ENCODE results near the gene KRT77.

Gene KRT77

DNA sequence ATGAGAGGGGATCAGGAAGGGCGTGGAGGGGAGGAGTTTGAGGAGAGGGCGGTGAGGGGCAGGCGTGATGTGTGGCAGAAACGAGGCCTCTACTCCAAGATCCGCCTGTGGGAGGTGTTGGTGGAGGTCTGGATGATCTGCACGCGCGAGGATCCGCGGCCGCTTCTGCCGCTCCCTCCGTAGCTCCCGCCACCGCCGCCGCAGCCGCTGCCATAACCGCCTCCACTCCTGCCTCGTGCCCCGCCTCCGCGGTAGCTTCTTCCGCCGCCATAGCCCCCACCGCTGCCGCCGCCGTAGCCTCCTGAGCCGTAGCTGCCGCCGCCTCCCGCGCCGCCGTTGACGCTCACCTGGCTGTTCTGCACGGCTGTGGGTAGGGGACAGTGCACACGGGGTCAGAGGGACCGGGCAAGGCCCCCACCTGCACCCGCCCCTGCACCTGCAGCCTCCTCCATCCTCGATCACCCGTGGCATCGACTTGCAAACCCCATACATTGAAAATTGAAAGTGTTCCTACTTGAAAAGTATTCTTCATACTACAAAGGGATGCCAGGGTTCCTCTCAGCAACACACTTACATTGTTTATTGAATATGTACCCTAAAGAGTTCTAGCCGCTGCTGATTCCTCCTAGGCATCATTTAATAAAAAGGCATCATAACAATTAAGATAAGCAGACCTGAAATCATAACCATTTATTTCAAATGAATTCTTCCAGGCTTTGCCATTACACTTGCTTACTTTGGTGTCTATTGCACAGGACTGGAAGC is 12.1 kb downstream of the KRT77 start:
- DNase-seq = no peak

DNA sequence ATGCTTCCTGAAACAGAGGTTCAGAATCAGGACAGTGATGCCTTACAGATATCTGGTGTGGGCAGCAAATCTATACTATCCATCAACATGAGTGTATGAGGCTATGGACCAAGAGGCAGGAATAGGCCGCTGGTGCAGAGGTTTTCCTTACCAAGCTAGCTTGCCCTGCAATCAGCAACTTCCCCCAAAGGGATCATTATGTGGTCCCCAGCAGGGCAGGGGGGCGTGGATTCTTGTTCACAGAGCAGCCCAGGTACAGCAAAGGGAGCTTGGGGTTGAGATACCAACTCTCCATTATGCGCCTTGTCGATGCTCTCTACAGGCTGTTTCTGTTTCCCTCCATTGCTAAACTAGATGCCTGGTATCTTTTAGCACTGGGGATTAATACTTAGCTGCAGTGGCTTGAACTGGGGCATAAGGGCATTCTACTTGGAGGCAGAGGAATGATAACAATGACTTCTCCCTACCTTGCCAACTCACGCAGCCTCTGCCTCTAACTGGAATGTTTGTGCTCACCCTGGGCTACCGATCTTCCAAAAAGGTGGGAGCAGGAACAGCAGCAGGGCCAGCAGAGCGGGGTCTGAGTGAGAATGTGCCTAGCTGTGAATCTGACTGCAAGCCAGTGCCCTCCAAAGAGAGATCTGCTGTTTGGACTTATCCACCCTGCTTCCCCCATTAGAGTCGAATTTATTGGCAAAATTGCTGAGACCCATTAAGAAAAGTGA is 12.8 kb downstream of the KRT77 start:
- no peak for DNase-seq

DNA sequence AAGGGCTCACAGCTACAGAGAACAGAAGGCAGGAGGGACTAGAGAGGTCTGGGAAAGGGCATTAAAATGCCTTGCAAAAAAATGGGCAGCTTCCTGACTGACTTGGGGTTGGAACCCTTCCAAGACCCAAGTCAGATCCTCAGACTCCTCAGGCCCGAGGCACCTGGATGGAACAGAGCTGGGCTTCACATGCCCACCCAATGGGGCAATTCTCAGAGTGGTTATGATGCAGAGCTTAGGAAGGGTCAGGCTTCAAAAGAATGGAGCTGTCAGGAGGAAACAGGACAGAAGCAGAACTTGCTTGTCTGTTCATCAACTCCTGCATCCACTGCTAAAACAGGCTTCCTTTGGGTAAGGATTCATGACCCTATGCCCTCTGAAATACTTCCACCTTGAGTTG is 13.4 kb downstream of the KRT77 start:
- DNase-seq = no peak

DNA sequence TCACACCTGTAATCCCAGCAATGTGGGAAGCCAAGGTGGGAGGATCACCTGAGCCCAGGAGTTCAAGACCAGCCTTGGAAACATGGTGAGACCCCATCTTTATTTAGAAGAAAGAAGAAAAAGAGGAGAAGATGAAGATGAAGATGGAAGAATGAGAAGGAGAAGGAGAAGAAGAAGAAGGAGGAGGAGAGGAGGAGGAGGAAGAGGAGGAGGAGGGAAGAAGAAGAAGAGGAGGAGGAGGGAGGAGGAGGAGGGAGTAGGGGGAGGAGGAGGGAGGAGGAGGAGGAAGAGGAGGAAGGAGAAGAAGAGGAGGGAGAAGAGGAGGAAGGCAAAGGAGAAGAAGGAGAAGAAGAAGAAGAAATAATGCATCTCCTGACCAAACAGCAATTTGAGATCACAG is 14.1 kb downstream of the KRT77 start:
- no peak for DNase-seq

DNA sequence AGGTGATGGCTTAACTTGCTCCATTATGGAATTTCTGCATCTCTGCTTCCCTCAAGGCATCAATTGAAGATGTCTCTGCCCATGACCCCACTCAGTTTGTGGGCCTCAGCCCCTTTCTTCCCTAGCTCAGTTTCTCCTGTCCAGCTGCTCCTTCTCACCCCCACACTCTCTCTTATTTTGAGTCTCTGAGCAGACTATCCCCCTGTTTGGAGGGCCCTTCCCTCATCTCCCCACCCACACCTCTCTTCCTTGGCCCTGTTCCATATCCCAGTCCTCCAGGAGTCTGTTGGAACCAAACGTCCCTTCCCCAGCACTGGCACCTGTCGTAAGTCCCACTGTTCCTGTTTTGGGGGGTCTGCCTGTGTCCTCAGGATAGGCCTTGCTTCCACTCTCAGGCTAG is 14.8 kb downstream of the KRT77 start:
- no peak for DNase-seq

DNA sequence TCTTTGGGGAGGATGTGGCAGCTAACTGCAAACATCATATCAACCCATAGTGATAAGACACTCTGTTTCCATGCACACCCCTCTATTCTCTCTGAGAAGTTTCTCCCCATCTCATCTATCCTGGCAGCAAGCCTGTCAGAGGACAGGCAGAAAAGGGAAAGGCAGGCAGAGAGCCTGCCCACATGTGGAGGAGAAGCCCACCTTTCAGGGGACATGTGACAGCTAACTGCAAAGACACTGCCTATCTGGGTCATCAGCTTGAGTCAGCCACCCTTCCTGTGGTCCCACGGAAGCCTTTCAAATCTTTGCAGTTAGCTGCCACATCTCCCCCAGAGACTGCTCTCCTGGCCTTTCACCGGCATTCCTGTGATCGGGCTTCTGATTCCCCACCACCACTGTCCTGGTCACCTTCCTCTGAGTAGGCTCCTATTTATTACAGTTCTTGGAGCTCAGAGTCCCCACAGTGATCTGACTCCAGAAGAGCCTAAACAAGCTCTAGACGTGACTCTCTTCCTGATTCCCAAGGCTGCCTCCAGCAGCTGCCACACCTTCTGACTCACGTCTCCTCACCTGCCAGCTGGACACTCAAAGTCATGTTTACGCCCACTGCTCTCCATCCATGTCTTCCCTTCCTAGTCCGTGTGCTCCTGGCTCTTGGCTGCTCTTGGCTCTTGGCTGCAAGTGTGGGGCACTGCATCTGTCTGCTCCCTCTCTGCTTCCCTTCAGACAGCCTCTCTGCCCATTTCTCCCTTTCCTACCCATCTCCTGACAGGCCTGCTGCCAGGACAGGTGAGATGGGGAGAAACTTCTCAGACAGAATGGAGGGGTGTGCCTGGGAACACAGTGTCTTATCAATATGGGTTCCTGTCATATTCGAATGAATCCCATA is 15.6 kb downstream of the KRT77 start:
- DNase-seq = no peak

DNA sequence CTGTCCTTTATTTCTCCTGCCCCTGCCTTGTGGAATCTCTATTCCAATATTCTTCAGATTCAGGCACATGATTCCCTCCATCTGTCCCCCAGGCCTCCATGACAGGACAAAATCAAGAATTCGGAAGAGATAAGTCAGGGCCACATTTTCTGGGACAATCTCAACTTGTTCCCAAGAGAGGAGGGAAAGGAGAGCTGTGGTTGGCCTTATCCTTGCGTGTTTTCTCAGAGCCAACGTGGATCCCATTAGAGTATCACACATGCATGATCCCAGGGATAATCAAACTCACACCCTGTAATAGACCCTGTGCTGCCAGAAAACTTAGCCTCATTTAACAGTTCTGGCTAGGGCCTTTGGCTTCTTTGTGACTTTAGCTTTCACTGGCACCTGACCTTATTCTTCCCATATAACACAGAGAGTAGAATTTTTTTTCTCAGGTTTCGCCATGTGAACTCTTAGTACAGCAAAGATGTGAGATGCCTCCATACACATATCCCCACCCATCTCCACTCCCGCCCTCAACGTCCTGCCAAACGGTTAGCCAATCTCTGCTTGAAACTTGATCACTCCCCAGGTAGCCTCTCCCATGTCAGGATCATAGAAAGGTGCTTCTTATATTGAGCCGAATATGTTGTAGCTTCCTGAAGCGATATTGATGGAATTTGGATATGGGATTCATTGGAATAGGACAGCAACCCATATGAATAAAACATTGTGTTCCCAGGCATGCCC is 16.4 kb downstream of the KRT77 start:
- no peak for DNase-seq

DNA sequence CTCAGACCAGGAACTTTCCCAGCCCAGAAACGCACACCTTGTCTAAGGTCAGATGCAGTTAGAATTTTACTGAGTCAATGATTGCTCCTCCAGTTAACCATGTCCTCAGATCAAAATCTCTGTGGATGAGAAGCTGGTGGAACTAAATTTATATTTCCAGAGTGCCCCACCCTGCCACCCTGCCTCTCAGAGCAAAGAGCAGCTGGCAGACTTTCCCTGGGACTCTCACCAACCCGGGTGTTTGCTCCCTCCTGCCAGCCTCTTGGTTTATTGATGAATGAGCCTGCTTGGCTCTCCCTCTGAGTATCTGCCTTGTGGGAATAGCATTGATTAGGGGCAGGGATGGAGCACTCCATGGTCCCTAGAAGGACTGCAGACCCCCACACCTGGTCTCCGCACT is 17.3 kb downstream of the KRT77 start:
- no peak for DNase-seq

DNA sequence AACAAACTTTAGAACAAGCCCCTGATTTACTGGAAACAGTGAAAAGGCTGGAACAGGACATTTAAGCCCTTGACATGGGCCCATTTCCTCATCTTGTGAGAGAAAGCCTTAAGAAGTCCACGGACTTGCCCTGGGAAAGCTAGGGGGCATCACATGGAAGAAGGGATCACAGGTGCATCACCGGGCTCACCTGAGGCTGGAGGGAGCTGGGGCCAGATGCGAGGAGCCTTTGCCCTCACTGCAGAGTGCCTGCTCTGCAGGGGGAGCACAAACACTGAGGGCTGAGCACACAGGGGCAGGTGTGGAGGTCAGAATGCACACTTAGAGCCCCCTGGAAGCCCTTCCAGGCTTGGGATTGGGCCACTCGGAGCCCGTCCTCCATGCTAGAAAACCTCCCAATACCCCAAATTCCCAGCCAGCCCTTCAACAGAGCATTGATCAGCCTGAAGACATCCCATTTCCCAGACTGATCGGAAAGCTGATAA is 17.9 kb downstream of the KRT77 start:
- DNase-seq = no peak

DNA sequence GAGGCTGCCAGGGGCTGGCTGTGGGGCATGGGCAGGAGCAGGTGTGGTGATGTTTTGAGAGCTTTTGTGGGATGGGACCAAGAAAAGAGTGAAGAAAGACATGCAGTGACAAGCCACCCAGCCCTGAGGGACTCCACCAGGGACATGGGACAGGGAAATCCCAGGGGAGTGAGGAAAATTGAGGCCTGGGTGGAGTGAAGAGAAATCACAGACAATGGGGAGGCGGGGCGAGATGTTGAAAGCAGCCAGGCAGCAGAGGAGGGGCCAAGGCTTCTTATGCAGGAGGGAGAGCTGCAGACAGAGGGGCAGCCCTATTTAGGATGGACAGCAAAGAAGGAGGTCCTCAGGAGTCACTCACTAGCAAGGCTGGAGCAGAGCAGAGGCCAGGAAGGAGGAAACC is 18.9 kb downstream of the KRT77 start:
- no peak for DNase-seq

DNA sequence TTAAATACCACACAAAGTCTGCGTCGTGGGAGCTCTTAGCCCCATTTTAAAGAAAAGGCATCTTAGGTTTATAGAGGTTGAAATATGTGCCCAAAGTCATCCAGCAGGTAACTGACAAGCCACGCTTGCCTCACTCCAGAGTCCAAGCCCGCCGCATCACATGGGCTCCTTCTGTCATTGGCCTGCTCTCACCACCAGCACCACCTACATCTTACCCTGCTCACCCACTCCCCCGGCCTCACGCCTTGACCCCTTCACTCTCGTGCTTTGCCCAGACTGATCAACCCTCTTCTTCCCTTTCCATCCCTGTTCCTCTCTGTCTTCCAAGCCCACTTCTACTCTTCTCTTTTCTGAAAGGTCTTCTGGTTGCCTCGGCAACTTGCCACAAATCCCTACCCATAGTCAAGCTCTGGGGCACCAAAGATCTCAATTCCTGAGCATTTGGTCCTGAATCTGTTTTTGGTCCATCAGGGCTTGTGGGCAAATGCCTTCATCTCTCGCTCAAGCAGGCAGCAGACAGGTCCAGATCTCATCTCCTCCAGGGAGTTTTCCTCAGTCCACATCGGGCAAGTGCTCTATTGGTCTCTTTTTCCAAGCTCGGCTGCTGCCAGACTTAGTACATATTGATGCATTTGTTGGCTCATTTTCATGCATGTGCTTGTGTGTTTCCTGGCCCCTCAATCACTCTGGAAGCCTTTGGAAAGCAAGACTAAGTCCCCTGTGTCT is 19.6 kb downstream of the KRT77 start:
- no peak for DNase-seq

DNA sequence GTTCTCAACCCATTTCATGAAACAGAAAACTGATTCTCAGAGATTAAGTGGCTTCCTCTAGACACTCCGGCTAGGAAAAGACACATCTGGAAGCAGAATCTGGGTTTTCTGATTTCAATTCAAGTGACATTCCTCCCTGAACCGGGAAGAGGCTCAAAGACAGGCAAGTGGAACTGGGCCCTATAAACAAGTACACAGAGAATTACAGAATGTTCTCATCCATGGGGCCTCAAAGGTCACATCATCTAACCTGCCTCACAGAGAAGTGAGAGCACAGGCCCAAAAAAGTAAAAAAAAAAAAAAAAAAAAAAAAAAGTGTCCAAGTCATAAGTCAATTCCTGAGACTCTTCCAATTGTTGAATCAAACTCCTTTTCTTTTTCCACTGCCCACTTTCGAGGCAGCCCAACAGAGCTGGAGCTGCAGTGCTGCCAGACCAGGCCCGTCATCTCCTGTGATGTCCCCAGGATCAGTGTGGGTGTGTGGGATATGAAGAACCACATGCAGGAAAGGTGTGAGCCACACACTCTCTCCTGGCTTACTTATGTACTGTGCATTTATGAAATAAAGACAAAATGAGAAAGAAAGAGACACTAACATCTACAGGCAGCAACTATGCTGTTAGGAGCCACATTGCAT is 20.3 kb downstream of the KRT77 start:
- no peak for DNase-seq

DNA sequence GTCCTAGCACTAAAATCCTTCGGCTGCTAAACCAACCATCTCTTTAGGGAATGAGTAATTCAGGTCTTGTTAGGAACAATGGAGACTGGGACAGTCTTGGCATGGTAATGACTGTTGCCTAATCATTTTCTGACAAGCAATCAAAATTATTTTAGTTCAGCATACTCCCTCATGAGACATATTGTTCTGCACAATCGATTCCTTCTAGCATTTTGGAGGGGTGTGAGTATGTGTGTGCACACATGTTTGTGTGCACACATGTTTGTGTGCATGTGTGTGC is 21.0 kb downstream of the KRT77 start:
- no peak for DNase-seq

DNA sequence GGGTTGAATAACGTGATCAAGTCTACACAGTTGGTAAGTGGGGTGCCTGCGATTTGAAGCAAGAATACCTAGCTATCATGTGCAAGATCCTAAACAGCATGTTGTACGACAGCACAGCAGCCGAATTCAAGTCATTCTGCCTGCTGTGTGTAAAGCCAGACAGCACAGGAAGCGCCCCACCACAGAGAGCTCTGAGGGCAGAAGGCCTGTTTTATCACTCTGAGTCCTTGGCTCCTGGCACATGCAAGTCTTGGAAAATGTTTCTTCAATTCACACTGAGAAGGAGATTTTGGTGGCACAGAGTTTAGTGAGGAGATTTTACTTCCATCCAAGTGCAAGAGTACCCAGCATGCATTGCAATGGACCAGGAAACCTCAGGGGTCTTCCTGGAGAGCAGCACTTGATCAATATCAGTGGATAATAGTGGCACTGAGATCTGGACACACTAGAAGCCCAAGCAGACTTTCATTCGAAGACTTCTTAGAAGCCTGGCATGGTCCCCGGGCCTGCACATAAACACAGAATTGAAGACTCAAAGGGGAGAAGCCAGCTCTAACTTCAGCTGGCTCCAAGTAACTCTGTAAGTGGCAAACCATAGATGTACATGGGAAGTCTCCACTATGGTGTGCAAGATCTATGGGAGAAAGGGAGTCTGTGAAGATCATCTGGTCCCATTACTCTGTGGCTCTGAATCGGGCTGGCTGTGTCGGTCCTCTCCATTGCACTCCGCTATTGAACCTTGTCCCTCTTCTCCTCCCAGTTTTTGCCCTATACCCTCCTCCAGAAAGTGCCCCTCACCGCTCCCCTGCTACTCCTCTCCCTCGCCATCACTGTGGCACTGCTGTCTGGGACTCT is 21.6 kb downstream of the KRT77 start:
- DNase-seq = no peak

DNA sequence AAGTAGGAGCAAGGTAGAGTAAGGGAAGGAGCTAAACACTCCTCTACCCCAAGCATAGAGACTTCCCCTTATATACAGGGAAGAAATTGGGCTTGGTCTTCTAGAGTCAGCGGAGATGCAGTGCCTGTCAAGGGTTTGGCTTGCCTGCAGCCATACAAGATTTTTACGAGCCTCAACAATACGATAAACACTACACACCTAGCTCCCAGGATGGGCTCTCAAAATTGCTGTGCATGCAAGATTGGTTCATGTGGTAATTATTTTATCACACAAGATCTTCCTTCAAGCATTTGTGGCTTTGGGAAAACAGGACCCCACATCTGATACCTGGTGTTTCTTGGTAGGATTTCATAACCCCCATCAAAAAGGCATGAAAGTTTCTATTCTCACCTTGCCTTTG is 23.0 kb downstream of the KRT77 start, which contains the start of gene KRT1:
Gene KRT1, minus strand, starts transcription at position 45 of the 400 bp plus-strand sequence. CDS start 59 bp downstream, outside the sequence.
- DNase-seq = no peak

DNA sequence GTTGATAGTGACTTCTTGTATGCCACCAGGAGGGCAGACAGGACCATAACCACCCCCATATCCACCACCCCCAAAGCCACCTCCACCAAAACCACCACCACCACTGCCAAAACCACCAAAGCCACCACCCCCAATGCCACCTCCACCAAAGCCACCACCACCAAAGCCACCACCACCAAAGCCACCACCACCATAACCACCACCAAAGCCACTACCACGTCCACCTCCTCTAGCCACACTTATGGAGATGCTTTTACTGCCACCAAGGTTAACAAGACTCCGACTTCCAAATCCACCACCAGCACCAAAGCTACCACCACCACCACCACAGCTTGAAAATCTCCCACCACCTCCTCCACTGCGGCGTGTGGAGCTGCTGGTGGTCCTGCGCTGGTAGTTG is 23.4 kb downstream of the KRT77 start:
- no peak for DNase-seq

DNA sequence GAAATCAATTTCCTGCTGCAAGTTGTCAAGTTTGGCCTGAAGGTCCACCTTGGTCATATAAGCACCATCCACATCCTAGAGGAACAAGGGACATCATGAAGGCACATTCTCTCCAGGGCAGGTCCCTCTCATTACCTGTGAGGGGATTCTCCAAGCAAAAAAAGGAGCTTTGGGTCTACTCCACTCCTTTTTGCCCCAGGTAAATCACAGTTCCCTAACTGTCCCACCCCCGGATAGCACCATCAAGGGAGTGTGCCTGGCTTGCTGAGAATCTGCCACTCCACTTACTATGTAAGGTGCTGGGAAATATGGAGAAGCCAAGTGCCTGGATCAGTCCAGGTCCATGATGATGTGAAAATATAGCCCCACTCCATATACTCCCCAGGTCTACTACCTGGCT is 25.7 kb downstream of the KRT77 start:
- DNase-seq = no peak

DNA sequence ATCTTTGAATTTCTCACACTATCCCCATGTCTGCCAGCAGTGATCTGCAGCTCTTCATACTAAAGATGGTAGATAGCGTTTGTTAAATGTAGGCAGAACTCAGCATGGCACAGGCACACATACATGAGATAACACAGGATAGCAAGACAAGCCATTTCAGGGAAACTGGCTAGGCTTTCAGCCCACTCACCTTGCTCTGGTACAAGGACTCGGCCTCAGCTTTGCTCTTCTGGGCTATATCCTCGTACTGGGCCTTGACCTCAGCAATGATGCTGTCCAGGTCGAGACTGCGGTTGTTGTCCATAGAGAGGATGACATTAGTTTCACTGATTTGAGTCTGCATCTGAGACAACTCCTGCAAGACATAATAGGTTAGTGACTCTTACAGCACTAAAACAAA is 26.2 kb downstream of the KRT77 start:
- DNase-seq = no peak

DNA sequence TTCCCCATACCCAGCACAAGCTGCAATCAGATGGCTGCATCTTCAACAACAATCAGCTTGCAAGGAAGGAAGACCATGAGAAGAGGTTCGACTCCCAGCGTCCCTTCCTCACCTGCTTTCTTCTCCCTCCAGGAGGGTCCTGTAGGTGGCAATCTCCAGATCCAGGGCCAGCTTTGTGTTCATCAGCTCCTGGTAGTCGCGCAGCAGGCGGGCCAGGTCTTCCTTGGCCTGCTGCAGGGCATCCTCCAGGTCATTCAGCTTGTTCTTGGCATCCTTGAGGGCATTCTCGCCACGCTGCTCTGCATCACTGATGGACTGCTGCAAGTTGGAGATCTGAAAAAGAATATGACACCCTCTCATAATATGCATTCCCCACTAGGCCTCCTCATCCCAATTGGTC is 27.2 kb downstream of the KRT77 start:
- DNase-seq = no peak

DNA sequence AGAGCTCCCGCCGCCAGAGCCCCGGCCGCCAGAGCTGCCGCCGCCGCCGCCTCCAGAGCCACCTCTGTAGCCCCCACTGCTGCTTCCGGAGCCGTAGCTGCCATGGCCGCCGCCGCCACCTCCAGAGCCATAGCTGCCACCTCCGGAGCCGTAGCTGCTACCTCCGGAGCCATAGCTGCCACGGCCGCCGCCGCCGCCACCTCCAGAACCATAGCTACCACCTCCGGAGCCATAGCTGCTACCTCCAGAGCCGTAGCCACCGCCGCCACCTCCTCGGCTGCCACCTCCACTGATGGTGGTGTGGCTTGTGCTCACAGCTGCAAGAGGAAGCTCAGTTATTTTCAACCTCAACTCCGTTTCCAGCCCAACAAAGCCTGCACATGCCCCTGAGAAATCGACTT is 28.0 kb downstream of the KRT77 start:
- no peak for DNase-seq

DNA sequence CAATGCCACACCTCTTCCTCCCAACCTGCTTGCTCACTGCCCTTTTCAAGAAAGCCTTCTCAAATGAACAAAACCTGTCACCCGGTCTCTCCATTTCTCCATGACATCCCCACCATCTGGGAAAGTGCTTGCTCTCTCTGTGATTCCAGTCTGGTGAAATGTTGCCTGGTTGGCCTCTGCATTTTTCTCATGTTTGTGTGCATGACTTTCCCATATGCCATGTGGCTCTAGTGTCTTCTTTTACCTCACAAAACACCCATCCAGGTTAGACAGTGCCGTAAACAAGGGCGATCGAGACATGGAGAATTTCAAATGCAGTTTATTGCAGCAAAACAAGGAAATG is 28.9 kb downstream of the KRT77 start:
- no peak for DNase-seq
